ENCODE measurements around the gene BTNL3.
"Not testable (repeated sequence)": the region's sequence is repeated elsewhere in the genome, so short reads cannot be mapped to it uniquely, and the experiment has no call there.

BTNL3 gene

DNA sequence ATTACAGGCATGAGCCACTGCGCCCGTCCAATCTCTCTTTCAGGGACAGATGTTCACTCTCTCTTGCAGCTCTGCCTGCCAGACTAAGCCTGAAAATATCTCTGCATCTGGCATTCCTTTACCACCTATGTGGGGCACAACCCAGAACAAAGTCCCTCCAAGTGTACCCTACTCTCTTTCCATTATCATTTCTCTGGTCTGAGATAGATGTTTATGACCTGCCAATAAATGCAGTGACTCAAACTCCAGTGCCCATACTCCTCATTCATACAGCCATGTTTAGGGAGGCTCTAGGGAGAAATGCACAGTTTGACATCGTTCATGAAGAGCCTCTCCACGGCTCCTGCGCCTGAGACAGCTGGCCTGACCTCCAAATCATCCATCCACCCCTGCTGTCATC, at the start of gene BTNL3:
Gene BTNL3 (plus strand): TSS at position 255 of the 400 bp plus-strand sequence. CDS start 183 bp downstream, outside the sequence.
- no peak for FAIRE-seq

GRCh38 chr5:180950291-180950949, 38.2 kb upstream of the BTNL3 start:
- no peak for FAIRE-seq

GRCh38 chr5:180959661-180960060, 29.0 kb upstream of the BTNL3 start:
- no peak for FAIRE-seq

- no peak for FAIRE-seq
These were observed 28.4 kb upstream of the BTNL3 start for GRCh38 chr5:180960209-180960608.

- FAIRE-seq: no peak
These were observed 19.2 kb upstream of the BTNL3 start for GRCh38 chr5:180969406-180969805.

DNA sequence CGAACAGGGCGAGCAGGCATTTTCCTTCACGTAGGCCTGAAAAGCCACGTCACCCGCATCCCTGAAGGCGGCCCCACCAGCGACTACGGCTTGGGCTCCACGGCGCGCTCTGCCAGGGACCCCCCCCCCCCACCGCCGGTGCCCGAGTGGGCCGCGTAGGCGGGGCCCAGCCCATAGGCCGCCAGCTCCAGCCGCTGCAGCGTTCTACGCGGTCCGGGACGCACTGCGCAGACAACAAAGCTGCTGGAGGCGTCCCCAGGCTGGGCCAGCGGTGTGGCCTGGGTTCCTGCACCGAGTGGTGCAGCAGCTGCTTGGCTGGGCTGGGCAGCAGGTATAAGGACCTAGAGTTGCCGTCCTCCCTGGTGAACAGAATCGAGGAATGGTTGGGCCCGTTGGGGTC, 18.3 kb upstream of the BTNL3 start:
- no peak for FAIRE-seq

DNA sequence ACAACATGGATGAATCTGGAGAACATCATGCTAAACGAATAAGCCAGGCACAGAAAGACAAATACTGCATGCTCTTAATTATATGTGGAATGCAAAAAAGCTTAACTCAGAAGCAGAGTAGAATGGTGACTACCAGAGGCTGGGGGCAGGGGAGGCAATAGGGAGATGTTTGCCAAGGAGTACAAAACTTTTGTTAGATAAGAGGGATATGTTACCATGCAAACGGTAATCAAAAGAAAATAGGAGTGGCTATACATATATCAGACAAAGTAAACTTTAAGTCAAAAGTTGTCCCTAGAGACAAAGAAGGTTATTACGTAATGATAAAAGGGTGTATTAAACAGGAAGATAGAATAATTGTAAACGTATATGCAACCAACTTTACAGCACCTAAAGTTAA, 17.8 kb upstream of the BTNL3 start:
- FAIRE-seq: no peak

- no peak for FAIRE-seq
These were observed 13.9 kb upstream of the BTNL3 start for GRCh38 chr5:180974612-180975315.

GRCh38 chr5:180975338-180975737, 13.3 kb upstream of the BTNL3 start:
- no peak for FAIRE-seq

GRCh38 chr5:180976518-180976917, 12.1 kb upstream of the BTNL3 start:
- FAIRE-seq: no peak

DNA sequence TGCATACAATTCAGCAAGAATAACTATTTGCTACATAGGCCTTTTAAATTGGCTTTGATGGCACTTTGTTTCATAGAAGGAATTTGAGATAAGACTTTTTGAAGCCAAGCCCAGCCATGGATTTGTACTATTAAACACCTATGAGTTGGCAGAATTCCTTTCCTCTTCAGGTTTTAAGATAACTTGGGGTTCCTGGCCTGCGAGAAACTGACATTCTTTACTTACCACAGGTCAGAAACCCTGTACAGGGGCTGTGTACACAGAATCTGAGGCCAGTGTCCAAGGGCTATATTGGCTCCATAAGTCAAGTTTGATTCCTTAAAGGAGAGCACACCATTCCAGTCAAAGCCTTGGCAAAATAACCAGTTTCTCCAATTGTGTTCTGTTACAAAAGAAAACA, 10.8 kb upstream of the BTNL3 start:
- no peak for FAIRE-seq

GRCh38 chr5:180982008-180982741, 6.5 kb upstream of the BTNL3 start:
- FAIRE-seq: no peak

DNA sequence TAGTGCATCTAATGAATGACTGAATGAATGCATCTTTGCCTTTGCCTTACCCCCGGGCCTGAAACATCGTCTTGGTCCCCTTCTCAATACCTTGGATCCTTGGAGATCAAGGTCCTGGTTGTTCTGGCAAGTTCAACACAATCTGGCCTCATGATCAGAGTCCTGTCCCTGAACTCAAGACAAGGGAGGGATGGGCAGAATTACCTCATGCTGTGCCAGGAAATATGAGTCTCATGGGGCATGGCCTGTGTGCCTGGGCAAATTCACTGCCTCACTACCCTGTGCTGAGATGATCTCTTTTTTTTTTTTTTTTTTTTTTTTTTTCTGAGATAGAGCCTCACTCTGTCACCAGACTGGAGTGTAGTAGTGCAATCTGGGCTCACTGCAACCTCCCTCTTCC, 630 bp upstream of the BTNL3 start:
- no peak for FAIRE-seq

DNA sequence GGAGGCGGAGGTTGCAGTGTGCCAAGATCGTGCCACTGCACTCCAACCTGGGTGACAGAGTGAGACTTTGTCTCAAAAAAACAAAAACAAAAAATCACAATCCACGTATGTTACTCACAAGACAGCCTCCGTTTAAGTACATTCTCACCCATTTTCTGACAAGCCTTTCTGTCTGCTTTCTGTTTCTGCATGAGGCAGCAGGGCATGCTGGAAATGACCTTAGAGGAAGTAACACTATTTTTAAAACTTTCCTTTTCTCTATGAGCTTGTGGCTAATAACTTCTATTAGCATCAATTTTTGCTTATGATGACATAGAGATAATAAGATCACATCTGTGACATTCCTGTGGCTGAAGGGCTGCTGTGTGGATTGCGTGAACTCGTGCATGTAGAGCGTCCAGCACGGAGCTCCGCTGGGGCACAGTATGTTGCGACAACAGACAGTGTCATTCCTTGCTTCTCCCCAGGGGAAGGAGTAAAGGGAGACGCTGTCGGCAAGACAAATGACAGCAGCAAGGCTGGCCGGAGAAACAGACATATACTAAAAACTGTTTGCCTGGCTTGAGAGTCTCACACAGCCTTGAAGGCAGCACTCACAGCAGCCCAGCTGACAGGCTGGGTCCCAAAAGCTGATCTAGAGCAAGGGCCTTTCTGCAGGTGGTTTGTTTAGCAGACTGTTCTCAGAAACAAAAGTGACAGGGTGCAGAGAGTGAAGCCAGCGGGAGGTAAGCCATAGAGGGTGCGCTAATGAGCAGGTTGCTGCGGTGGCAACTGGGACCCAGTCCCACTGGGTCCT, 1.6 kb downstream of the BTNL3 start:
- no peak for FAIRE-seq

GRCh38 chr5:180990882-180991242, 2.2 kb downstream of the BTNL3 start:
- no peak for FAIRE-seq

DNA sequence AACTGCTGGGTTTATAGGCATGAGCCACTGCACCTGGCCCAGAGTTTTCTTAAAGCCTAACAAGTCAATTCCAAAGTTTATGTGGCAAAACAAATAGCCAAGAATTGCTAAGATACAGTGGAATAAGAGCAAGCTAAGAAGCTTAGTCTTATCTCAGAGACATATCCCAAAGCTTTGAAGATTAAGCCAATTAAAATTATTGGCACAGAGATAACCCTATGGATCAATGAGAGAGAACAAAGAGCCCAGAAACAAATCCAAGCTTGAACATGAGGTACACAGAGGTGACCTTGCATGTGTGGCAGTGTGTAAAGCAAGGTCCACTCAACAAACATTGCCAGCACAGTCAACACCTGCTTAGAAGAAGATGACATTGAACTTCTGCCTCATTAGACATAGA, 13.3 kb downstream of the BTNL3 start:
- FAIRE-seq: no peak

DNA sequence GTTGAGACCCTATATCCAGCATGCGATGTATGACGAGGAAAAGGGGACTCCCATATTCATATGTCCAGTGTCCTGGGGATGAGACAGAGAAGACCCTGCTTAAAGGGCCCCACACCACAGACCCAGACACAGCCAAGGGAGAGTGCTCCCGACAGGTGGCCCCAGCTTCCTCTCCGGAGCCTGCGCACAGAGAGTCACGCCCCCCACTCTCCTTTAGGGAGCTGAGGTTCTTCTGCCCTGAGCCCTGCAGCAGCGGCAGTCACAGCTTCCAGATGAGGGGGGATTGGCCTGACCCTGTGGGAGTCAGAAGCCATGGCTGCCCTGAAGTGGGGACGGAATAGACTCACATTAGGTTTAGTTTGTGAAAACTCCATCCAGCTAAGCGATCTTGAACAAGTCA, 17.1 kb downstream of the BTNL3 start:
- no peak for FAIRE-seq

DNA sequence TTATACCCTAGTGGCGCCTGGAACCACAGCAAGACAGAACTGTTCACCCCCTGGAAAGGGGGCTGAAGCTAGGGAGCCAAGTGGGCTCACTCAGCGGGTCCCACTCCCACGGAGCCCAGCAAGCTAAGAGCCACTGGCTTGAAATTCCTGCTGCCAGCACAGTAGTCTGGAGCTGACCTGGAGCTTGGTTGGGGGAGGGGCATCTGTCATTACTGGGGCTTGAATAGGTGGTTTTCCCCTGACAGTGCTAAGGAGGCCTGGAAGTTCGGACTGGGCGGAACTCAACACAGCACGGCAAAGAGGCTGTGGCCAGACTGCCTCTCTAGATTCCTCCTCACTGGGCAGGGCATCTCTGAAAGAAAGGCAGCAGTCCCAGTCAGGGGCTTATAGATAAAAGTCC, 19.5 kb downstream of the BTNL3 start:
- FAIRE-seq: no peak

GRCh38 chr5:181010018-181010417, 21.4 kb downstream of the BTNL3 start:
- FAIRE-seq: not testable (repeated sequence)

- FAIRE-seq: not testable (repeated sequence)
These were observed 26.0 kb downstream of the BTNL3 start for GRCh38 chr5:181014654-181015053.

DNA sequence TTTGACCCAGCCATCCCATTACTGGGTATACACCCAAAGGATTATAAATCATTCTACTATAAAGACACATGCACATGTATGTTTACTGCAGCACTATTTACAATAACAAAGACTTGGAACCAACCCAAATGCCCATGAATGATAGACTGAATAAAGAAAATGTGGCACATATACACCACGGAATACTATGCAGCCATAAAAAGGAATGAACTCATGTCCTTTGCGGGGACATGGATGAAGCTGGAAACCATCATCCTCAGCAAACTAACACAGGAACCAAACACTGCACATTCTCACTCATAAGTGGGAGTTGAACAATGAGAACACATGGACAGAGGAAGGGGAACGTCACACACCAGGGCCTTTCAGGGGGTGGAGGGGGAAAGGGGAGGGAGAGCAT, 28.8 kb downstream of the BTNL3 start:
- FAIRE-seq: not testable (repeated sequence)

- no peak for FAIRE-seq
These were observed 32.0 kb downstream of the BTNL3 start for GRCh38 chr5:181020688-181021087.

Measured in G401.6 (cell line).